GM18951 (cell line): Measurements from ENCODE around the gene CNTNAP4.

Experiments
- POLR2A ChIP-seq: IDR thresholded peaks from 4 replicates; pipeline ENCODE4 v1.6.1; 2011; ENCODE audit warnings: mild to moderate bottlenecking; ENCODE audit not compliant: insufficient read length, insufficient read depth; ENCODE audit errors: extremely low read depth
- in situ Hi-C: fragments of 300-500 bp; cut with MboI; formaldehyde crosslinking; loops from one replicate; pipeline ENCODE4 v1.12.0; 2022; ENCODE audit warnings: low sequenced_read_pairs, mixed read lengths, inconsistent platforms; ENCODE audit not compliant: unreplicated experiment

Gene CNTNAP4

GRCh38 chr16:76336112-76336511, 58.9 kb downstream of the CNTNAP4 start:
- TF ChIP-seq POLR2A: no peak
- in situ Hi-C loops: no loop called here

DNA sequence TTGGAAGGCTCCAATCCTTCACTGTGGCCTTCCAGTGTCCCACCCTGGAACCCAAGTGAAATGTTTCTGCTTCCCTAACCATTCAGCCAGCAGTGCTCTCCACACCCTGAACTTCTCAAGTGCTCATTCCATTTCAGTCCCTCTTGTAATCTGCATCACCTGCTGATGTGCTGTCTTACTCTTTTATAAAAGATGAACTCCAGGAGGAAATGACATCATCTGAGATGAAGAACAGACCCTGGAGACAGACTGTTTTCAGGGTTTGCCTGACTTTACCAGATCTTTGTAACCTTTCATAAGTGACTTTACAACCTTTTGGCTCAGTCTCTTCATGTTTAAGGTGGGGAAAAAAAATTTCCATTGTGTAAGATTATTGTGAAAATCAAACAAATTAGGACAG, 61.3 kb downstream of the CNTNAP4 start:
- in situ Hi-C loops: no loop called here
- no peak for TF ChIP-seq POLR2A

DNA sequence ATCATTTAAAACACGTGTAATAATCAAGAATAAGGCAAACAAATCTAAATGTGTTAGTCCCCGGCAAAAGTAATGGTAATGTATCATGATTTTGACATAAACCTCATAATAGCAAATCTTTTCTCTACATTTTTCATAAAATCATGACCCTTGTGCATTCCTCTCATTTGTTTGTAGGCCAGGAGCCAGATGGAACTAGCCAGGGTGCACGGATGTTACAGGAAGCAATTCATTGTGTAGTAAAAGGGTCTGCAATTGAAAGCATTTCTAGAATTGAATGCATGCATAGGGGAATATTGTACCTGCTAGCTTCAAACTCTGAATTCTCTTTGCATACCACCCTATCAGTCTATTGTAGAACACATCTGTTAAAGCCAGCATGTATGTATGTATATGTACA, 66.6 kb downstream of the CNTNAP4 start:
- in situ Hi-C loops: no loop called here
- no peak for TF ChIP-seq POLR2A

- in situ Hi-C loops: no loop called here
- TF ChIP-seq POLR2A: no peak
These were observed 68.0 kb downstream of the CNTNAP4 start for GRCh38 chr16:76345163-76345661.

DNA sequence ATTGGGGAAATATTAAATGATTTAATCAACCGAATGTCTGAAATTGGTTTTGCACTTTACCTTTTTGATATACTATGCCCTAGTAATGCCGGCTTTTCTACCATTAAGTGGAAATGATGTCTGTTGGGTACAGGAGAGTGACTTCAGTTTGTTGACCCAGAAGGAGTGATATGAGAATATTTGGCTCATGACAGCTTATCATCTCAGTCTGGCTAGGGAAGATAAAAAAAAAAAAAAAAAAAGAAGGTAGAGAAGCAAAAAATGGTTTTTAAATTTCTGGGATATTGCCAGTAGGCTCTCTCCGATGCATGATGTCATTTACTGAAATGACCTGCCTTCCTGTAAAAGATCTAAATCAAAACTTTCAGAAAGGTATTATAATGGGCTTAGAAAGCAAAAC, 69.0 kb downstream of the CNTNAP4 start:
- TF ChIP-seq POLR2A: no peak

DNA sequence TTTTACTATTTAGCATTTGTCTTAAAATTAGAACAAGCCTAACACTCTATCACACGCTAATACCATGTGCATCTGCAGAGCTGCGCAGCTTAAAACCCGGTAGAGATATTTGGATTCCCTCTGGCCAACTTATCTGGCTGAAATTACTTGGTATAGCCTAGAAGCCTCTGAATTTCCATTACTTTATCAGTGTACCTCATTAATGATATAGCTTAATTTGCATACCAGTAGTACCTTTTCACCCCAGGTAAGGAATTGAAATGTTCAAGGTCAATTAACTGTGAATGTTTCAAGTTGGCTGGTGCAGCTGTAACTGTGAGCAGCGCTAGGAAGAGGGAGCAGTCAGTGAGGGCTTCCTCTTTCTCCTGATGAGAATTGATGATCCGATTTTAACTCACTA, 74.2 kb downstream of the CNTNAP4 start:
- TF ChIP-seq POLR2A: no peak
- in situ Hi-C loops: no loop called here

More for the DNA sequence above, 69.0 kb downstream of the CNTNAP4 start:
- in situ Hi-C loops: no loop called here

DNA sequence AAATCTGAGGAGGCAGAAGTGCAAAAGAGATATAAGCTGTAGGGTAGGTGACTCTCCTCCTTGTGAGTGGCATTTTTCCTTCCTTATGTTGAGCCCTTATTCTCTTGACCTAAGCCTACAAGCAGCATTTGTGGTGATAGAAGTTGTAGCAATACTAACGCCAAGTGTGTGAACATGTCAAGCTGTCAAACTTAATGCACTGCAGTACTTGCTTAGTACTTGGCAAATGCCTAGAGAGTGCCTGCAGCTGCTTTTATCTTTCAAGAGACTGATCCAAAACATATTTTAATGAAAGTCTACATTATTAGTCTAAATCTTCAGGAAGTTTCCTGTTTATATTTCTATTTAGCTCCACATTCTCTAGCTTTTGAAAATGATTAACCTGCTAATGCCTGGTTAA, 83.2 kb downstream of the CNTNAP4 start:
- TF ChIP-seq POLR2A: no peak
- in situ Hi-C loops: no loop called here

GRCh38 chr16:76370344-76370743, 93.1 kb downstream of the CNTNAP4 start:
- TF ChIP-seq POLR2A: no peak
- in situ Hi-C loops: no loop called here

DNA sequence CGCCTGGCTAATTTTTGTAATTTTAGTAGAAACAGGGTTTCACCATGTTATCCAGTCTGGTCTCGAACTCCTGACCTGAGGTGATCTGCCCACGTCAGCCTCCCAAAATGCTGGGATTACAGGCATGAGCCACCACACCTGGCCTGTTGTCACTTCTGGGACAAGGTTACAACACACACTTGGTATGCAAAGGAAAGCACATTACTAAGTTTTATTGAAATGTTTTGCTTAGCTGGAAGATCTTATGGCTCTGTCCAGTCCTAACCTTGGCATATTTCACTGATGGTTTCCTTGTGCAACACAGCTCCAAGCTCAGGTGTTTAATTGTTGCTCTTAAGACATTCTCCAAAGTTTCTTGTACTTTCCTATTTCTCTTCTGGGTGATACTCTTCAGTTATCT, 94.2 kb downstream of the CNTNAP4 start:
- no peak for TF ChIP-seq POLR2A
- in situ Hi-C loops: no loop called here

- in situ Hi-C loops: no loop called here
- no peak for TF ChIP-seq POLR2A
These were observed 96.8 kb downstream of the CNTNAP4 start for GRCh38 chr16:76373998-76374397.

DNA sequence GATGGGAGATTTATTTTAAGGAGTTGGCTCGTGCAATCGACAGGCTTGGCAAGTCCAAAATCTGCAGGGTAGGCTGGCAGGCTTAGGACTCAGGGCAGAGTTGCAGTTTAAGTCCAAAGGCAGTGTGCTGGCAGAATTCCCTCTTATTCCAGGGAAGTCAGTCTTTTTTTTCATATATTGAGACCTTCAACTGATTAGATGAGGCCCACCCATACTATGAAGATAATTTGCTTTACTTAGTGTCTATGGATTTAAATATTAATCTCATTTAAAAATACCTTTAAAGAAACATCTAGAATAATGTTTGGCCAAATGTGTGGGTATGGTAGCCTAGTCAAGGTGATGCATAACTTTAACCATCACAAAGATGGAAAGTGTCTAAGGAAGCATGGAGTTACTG, 99.8 kb downstream of the CNTNAP4 start:
- in situ Hi-C loops: no loop called here

GRCh38 chr16:76378020-76378419, 100.8 kb downstream of the CNTNAP4 start:
- TF ChIP-seq POLR2A: no peak
- in situ Hi-C loops: no loop called here

More for the DNA sequence above, 99.8 kb downstream of the CNTNAP4 start:
- TF ChIP-seq POLR2A: no peak

DNA sequence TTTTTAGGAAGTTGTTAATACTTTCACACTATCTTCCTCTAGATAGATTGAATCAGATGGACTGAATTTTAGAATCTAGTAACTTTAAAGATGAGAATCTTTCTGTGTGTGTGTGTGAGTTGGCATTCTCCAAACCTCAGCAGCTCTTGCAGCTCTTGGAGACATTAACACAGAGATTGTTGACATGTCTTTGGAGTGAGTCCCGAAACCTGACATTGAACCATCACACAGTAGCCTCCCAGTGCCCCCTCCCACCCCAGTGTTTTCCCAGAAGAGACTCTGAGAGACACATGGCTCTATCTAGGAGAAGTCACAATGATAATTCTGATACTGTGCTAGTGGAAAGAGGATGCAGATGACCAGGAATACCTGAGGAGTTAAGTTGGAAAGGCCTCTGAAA, 103.9 kb downstream of the CNTNAP4 start:
- no peak for TF ChIP-seq POLR2A
- in situ Hi-C loops: no loop called here

GRCh38 chr16:76385601-76386230, 108.5 kb downstream of the CNTNAP4 start:
- in situ Hi-C loops: no loop called here
- no peak for TF ChIP-seq POLR2A

GRCh38 chr16:76386784-76387183, 109.6 kb downstream of the CNTNAP4 start:
- in situ Hi-C loops: no loop called here
- TF ChIP-seq POLR2A: no peak
